Liver (tissue), 3 donors: Measurements from ENCODE around the gene MRPS30.

Experiments
- GABPA ChIP-seq, 2 donors: IDR thresholded peaks in 1 of 2; conservative IDR thresholded peaks in 1 of 2; 2 replicates each; pipeline ENCODE4 v1.6.1; 2016; ENCODE audit warnings: antibody characterized with exemption in 2 of 2, mild to moderate bottlenecking in 1 of 2, moderate library complexity in 1 of 2
- JUND ChIP-seq, 2 donors: IDR thresholded peaks; 2 replicates each; pipeline ENCODE4 v1.6.1; 2016; ENCODE audit warnings: antibody characterized with exemption in 2 of 2
- TAF1 ChIP-seq: conservative IDR thresholded peaks from 2 replicates; pipeline ENCODE4 v1.6.1; 2016; ENCODE audit warnings: antibody characterized with exemption, mild to moderate bottlenecking
- YY1 ChIP-seq: IDR thresholded peaks from 2 replicates; pipeline ENCODE4 v1.6.1; 2016; ENCODE audit warnings: antibody characterized with exemption, mild to moderate bottlenecking
- TF ChIP-seq, protein P1 (sequence below): IDR thresholded peaks from 2 replicates; pipeline ENCODE4 v1.6.1; 2016; ENCODE audit warnings: antibody characterized with exemption
- TF ChIP-seq, protein P2 (sequence below): fragments of 150-350 bp; IDR thresholded peaks from 2 replicates; pipeline ENCODE4 v1.5.1; 2017; ENCODE audit warnings: improper control_type of control experiment, low read depth, low read length; ENCODE audit not compliant: missing input control
- TF ChIP-seq, protein P3 (sequence below): IDR thresholded peaks from 2 replicates; pipeline ENCODE4 v1.6.1; 2016; ENCODE audit warnings: antibody characterized with exemption, mild to moderate bottlenecking
- donor health status: healthy.
- donor health status: healthy.

DNA sequence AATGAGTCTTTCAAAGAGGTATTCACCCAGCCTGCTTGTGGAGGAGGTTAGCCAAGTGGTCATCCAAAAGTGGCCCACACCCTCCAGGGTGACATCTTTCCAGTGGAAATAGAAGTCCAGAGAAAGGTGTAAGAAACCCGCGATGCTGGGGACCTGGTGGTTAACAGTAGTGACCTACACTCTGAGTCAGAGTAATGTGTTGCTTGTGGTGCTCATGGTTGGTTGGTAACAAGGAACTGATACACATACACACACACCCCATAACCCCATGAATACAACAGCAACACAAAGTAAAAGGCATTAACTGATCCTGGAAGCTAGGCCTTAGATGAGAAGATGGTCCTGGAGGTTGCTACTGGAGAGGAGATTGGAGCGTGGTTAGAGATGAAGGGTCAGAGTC, 26.9 kb downstream of the MRPS30 start:
- TF ChIP-seq TAF1, result no peak
- TF ChIP-seq, protein P1, sequence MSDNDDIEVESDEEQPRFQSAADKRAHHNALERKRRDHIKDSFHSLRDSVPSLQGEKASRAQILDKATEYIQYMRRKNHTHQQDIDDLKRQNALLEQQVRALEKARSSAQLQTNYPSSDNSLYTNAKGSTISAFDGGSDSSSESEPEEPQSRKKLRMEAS, result no peak
- TF ChIP-seq, protein P2, sequence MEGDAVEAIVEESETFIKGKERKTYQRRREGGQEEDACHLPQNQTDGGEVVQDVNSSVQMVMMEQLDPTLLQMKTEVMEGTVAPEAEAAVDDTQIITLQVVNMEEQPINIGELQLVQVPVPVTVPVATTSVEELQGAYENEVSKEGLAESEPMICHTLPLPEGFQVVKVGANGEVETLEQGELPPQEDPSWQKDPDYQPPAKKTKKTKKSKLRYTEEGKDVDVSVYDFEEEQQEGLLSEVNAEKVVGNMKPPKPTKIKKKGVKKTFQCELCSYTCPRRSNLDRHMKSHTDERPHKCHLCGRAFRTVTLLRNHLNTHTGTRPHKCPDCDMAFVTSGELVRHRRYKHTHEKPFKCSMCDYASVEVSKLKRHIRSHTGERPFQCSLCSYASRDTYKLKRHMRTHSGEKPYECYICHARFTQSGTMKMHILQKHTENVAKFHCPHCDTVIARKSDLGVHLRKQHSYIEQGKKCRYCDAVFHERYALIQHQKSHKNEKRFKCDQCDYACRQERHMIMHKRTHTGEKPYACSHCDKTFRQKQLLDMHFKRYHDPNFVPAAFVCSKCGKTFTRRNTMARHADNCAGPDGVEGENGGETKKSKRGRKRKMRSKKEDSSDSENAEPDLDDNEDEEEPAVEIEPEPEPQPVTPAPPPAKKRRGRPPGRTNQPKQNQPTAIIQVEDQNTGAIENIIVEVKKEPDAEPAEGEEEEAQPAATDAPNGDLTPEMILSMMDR, result no peak
- TF ChIP-seq GABPA (IDR thresholded peaks at IDR 0.05 in 1 of 2, conservative IDR thresholded peaks at IDR 0.05 in 1 of 2), result no peak
- no peak for TF ChIP-seq JUND (IDR thresholded peaks at IDR 0.05)
- TF ChIP-seq YY1, result no peak
- TF ChIP-seq, protein P3, sequence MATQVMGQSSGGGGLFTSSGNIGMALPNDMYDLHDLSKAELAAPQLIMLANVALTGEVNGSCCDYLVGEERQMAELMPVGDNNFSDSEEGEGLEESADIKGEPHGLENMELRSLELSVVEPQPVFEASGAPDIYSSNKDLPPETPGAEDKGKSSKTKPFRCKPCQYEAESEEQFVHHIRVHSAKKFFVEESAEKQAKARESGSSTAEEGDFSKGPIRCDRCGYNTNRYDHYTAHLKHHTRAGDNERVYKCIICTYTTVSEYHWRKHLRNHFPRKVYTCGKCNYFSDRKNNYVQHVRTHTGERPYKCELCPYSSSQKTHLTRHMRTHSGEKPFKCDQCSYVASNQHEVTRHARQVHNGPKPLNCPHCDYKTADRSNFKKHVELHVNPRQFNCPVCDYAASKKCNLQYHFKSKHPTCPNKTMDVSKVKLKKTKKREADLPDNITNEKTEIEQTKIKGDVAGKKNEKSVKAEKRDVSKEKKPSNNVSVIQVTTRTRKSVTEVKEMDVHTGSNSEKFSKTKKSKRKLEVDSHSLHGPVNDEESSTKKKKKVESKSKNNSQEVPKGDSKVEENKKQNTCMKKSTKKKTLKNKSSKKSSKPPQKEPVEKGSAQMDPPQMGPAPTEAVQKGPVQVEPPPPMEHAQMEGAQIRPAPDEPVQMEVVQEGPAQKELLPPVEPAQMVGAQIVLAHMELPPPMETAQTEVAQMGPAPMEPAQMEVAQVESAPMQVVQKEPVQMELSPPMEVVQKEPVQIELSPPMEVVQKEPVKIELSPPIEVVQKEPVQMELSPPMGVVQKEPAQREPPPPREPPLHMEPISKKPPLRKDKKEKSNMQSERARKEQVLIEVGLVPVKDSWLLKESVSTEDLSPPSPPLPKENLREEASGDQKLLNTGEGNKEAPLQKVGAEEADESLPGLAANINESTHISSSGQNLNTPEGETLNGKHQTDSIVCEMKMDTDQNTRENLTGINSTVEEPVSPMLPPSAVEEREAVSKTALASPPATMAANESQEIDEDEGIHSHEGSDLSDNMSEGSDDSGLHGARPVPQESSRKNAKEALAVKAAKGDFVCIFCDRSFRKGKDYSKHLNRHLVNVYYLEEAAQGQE, result no peak
